Liver (tissue), 9 donors: ENCODE results near the gene CDH4. TPM values are rescaled to one million over a fixed set of nuclear protein-coding genes. Genes with fewer than 3 reads are reported as not detected.

Experiments used
- DNase-seq: peaks from one replicate; pipeline ENCODE4 v3.0.0-alpha.2; 2017; ENCODE audit warnings: low spot score
- H3K27ac ChIP-seq, 2 donors: one replicate each; pipeline ENCODE4 v1.7.0; 2013; ENCODE audit warnings: inconsistent platforms in 2 of 2, low read length in 2 of 2, control low read depth in 1 of 2, low read depth in 1 of 2, mild to moderate bottlenecking in 1 of 2
- H3K27me3 ChIP-seq, 4 donors: one replicate each; pipeline versions ENCODE4 v1.6.1 to v1.7.0; 2013; ENCODE audit warnings: low read length in 3 of 4, inconsistent platforms in 1 of 4, mild to moderate bottlenecking in 1 of 4, moderate library complexity in 1 of 4; ENCODE audit not compliant: control insufficient read depth in 4 of 4, insufficient read depth in 4 of 4
- H3K36me3 ChIP-seq, 4 donors: one replicate each; pipeline versions ENCODE4 v1.6.1 to v1.7.0; 2013; ENCODE audit warnings: low read length in 3 of 4, mild to moderate bottlenecking in 3 of 4, low read depth in 1 of 4, moderate library complexity in 1 of 4; ENCODE audit not compliant: control insufficient read depth in 4 of 4, insufficient read depth in 3 of 4
- H3K4me1 ChIP-seq, 4 donors: one replicate each; pipeline versions ENCODE4 v1.6.1 to v1.7.0; 2013; ENCODE audit warnings: low read length in 3 of 4, mild to moderate bottlenecking in 3 of 4, moderate library complexity in 1 of 4; ENCODE audit not compliant: control insufficient read depth in 4 of 4, insufficient read depth in 4 of 4
- H3K4me3 ChIP-seq, 3 donors: one replicate each; pipeline versions ENCODE4 v1.6.1 to v1.7.0; 2013; ENCODE audit warnings: low read length in 3 of 3, control low read depth in 1 of 3, low read depth in 1 of 3, mild to moderate bottlenecking in 1 of 3
- H3K9ac ChIP-seq, 2 donors: one replicate each; pipeline ENCODE4 v1.7.0; 2013; ENCODE audit warnings: low read length in 2 of 2, mild to moderate bottlenecking in 2 of 2, moderate library complexity in 2 of 2, control low read depth in 1 of 2, low read depth in 1 of 2
- H3K9me3 ChIP-seq, 4 donors: one replicate each; pipeline versions ENCODE4 v1.6.1 to v1.7.0; 2013; ENCODE audit warnings: low read length in 3 of 4; ENCODE audit not compliant: control insufficient read depth in 4 of 4
- ATF3 ChIP-seq: IDR thresholded peaks from 2 replicates; pipeline ENCODE4 v1.6.1; 2016; ENCODE audit warnings: antibody characterized with exemption
- CTCF ChIP-seq: fragments of 150-350 bp; IDR thresholded peaks from 2 replicates; pipeline ENCODE4 v1.5.1; 2017; ENCODE audit warnings: improper control_type of control experiment, low read depth, low read length; ENCODE audit not compliant: missing input control
- EGR1 ChIP-seq, 2 donors: IDR thresholded peaks; 2 replicates each; pipeline ENCODE4 v1.6.1; 2016 to 2018; ENCODE audit warnings: antibody characterized with exemption in 2 of 2, low read depth in 2 of 2
- FOXA1 ChIP-seq: IDR thresholded peaks from 2 replicates; pipeline ENCODE4 v1.6.1; 2016; ENCODE audit warnings: antibody characterized with exemption
- FOXA2 ChIP-seq: IDR thresholded peaks from 2 replicates; pipeline ENCODE4 v1.6.1; 2016; ENCODE audit warnings: antibody characterized with exemption
- GABPA ChIP-seq, 2 donors: IDR thresholded peaks in 1 of 2; conservative IDR thresholded peaks in 1 of 2; 2 replicates each; pipeline ENCODE4 v1.6.1; 2016; ENCODE audit warnings: antibody characterized with exemption in 2 of 2, mild to moderate bottlenecking in 1 of 2, moderate library complexity in 1 of 2
- HNF4A ChIP-seq, 2 donors: conservative IDR thresholded peaks; 2 replicates each; pipeline ENCODE4 v1.6.1; 2016; ENCODE audit warnings: antibody characterized with exemption in 2 of 2, mild to moderate bottlenecking in 2 of 2
- HNF4G ChIP-seq: IDR thresholded peaks from 2 replicates; pipeline ENCODE4 v1.6.1; 2016; ENCODE audit warnings: antibody characterized with exemption
- JUND ChIP-seq, 2 donors: IDR thresholded peaks; 2 replicates each; pipeline ENCODE4 v1.6.1; 2016; ENCODE audit warnings: antibody characterized with exemption in 2 of 2
- MAX ChIP-seq: IDR thresholded peaks from 2 replicates; pipeline ENCODE4 v1.6.1; 2016; ENCODE audit warnings: antibody characterized with exemption
- NR2F2 ChIP-seq: IDR thresholded peaks from 2 replicates; pipeline ENCODE4 v1.6.1; 2016; ENCODE audit warnings: antibody characterized with exemption
- RAD21 ChIP-seq, 2 donors: IDR thresholded peaks; 2 replicates each; pipeline ENCODE4 v1.6.1; 2016; ENCODE audit warnings: antibody characterized with exemption in 2 of 2, mild to moderate bottlenecking in 2 of 2
- REST ChIP-seq: IDR thresholded peaks from 2 replicates; pipeline ENCODE4 v1.6.1; 2016; ENCODE audit warnings: antibody characterized with exemption, mild to moderate bottlenecking
- RXRA ChIP-seq, 2 donors: IDR thresholded peaks; 2 replicates each; pipeline ENCODE4 v1.6.1; 2017 to 2018; ENCODE audit warnings: antibody characterized with exemption in 2 of 2, mild to moderate bottlenecking in 1 of 2
- SP1 ChIP-seq: IDR thresholded peaks from 2 replicates; pipeline ENCODE4 v1.6.1; 2018; ENCODE audit warnings: antibody characterized with exemption, mild to moderate bottlenecking
- TAF1 ChIP-seq: conservative IDR thresholded peaks from 2 replicates; pipeline ENCODE4 v1.6.1; 2016; ENCODE audit warnings: antibody characterized with exemption, mild to moderate bottlenecking
- YY1 ChIP-seq: IDR thresholded peaks from 2 replicates; pipeline ENCODE4 v1.6.1; 2016; ENCODE audit warnings: antibody characterized with exemption, mild to moderate bottlenecking
- ZBTB33 ChIP-seq: IDR thresholded peaks from 2 replicates; pipeline ENCODE4 v1.6.1; 2016; ENCODE audit warnings: antibody characterized with exemption
- WGBS: extraction: QIAGEN DNeasy Blood & Tissue Kit; methylation state at CpG from one replicate; pipeline ENCODE4 v1.1.7; 2013; 5-methylcytosine and 5-hydroxymethylcytosine counted together
- polyA plus RNA-seq, 2 donors: library from polyadenylated mRNA; stranded (reverse) in 1 of 2; unstranded in 1 of 2; fragments of 200-250 nt in 1 of 2; fragments of >200 nt in 1 of 2; fragmentation: Nextera tagmentation in 1 of 2; extraction: Ambion mirVana in 1 of 2; gene quantifications; one replicate each; pipeline versions ENCODE4 v1.2.1 to v1.2.3, GENCODE V29; 2013 to 2015
- total RNA-seq, 2 donors: library from RNA; depleted of rRNA; stranded (reverse); fragments of >200 nt; gene quantifications; one replicate each; pipeline ENCODE4 v1.2.3, GENCODE V29; 2014
- donor health status: healthy.
- donor health status: healthy.
- donor health status: healthy.
- donor health status: healthy.
- donor health status: healthy.

CDH4 gene
- total and polyA plus RNA-seq, 4 donors = 0.03 to 0.25 (median 0.19) TPM; not detected in 1

- DNase-seq = no peak
- TF ChIP-seq YY1 (no peak), HNF4A (conservative IDR thresholded peaks at IDR 0.05) (no peak), HNF4G (no peak), SP1 (no peak), MAX (no peak), EGR1 (IDR thresholded peaks at IDR 0.05; ENCODE audit: low read depth in 2 of 2) (no peak), FOXA2 (no peak), FOXA1 (no peak), TAF1 (no peak), RAD21 (IDR thresholded peaks at IDR 0.05) (no peak), ZBTB33 (no peak), GABPA (IDR thresholded peaks at IDR 0.05 in 1 of 2, conservative IDR thresholded peaks at IDR 0.05 in 1 of 2) (no peak), ATF3 (no peak), RXRA (IDR thresholded peaks at IDR 0.05) (no peak)
- Histone ChIP-seq H3K4me3 (no peak overlapping the region), H3K36me3 (no peaks in the 10 kb centered on the region), H3K9ac (no peak overlapping the region), H3K27me3 (no peaks in the 10 kb centered on the region), H3K27ac (no peak overlapping the region), H3K4me1 (no peaks in the 10 kb centered on the region), H3K9me3 (peaks cover 0 to 4% (median 2%) of the 10 kb centered on the region in 4 donors)
- 64% methylated on average over 6 of the region's 6 CpGs for WGBS
Observed at GRCh38 chr20:61891476-61891875, 639.4 kb downstream of the CDH4 start.

GRCh38 chr20:61891916-61892649 is 640.0 kb downstream of the CDH4 start:
- no peak for DNase-seq
- H3K36me3 ChIP-seq = no peaks in the 10 kb centered on the region
- H3K27me3 ChIP-seq = no peaks in the 10 kb centered on the region
- no peak overlapping the region for H3K27ac ChIP-seq
- H3K9me3 ChIP-seq = peaks cover 0 to 4% (median 2%) of the 10 kb centered on the region in 4 donors
- TF ChIP-seq FOXA2 (no peak), ZBTB33 (no peak), REST (no peak), RAD21 (IDR thresholded peaks at IDR 0.05) (no peak), HNF4G (no peak), EGR1 (IDR thresholded peaks at IDR 0.05; ENCODE audit: low read depth in 2 of 2) (no peak), SP1 (no peak), RXRA (IDR thresholded peaks at IDR 0.05) (no peak), HNF4A (conservative IDR thresholded peaks at IDR 0.05) (no peak), YY1 (no peak), CTCF (no peak), GABPA (IDR thresholded peaks at IDR 0.05 in 1 of 2, conservative IDR thresholded peaks at IDR 0.05 in 1 of 2) (no peak), JUND (IDR thresholded peaks at IDR 0.05) (no peak), NR2F2 (no peak), TAF1 (no peak), FOXA1 (no peak), ATF3 (no peak), MAX (no peak)
- no peak overlapping the region for H3K4me3 ChIP-seq
- H3K9ac ChIP-seq = no peak overlapping the region
- WGBS = 70% methylated on average over 6 of the region's 6 CpGs
- no peaks in the 10 kb centered on the region for H3K4me1 ChIP-seq
